Measurements from ENCODE around the gene ASF1A.

DNA sequence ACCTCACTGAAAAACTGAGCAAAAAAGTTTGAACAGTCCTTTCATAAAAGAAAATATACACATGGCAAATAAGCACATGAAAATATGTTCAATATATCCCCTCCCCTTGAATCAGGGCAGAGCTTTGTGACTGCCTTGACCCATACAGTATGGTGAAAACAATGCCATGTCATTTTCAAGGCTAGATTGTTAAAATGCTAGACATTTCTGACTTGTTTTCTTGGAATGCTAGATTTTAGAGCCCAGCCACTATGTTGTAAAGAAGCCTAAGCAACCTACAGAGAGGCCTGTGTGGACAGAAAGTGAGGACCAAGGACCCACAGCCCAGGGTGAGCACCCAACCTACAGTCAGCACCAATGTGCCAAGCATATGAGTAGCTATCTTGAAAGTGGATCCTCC, 17.1 kb upstream of the ASF1A start:
- TF ChIP-seq, protein P1, sequence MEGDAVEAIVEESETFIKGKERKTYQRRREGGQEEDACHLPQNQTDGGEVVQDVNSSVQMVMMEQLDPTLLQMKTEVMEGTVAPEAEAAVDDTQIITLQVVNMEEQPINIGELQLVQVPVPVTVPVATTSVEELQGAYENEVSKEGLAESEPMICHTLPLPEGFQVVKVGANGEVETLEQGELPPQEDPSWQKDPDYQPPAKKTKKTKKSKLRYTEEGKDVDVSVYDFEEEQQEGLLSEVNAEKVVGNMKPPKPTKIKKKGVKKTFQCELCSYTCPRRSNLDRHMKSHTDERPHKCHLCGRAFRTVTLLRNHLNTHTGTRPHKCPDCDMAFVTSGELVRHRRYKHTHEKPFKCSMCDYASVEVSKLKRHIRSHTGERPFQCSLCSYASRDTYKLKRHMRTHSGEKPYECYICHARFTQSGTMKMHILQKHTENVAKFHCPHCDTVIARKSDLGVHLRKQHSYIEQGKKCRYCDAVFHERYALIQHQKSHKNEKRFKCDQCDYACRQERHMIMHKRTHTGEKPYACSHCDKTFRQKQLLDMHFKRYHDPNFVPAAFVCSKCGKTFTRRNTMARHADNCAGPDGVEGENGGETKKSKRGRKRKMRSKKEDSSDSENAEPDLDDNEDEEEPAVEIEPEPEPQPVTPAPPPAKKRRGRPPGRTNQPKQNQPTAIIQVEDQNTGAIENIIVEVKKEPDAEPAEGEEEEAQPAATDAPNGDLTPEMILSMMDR (IDR thresholded peaks at IDR 0.05), result no peak
- TF ChIP-seq POLR2A (IDR thresholded peaks at IDR 0.05), result no peak

Measured in body of pancreas (tissue), 4 donors.